ENCODE results near the gene ANKRD55. TPM values are rescaled to one million over a fixed set of nuclear protein-coding genes. Genes with fewer than 3 reads are reported as not detected.

The ANKRD55 gene
- total RNA-seq, 1 donor from 2014 or later = not detected

DNA sequence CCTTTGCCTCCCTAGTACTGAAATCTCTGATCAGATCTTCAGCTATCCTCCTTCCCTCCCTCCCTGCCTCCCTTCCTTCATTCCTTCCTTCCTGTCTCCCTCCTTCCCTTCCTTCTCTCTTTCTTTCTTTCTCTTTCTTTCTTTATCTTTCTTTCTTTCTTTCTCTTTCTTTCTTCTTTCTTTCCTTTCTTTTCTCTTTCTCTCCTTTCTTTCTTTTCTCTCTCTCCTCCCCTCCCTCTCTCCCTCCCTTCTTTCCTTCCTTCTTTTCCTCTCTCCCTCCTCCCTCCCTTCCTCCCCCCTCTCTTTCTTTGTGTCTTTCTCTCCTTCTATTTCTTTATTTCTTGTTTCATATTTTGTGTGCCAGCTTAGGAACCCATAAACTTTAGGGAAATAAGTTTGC lies 23.9 kb upstream of the ANKRD55 start:
- H3K4me3 Mint-ChIP-seq (ENCODE audit: unreplicated experiment) = no peak overlapping the region
- DNase-seq (ENCODE audit: low read depth) (no peak), FAIRE-seq (no peak)
- Histone ChIP-seq H3K4me3 (ENCODE audit: insufficient read depth, low read depth, low read length) (no peak overlapping the region), H3K36me3 (ENCODE audit: insufficient read depth, low read length) (no peaks in the 10 kb centered on the region), H3K4me1 (ENCODE audit: insufficient read depth, low read length) (peaks cover 11% of the 10 kb centered on the region), H3K9ac (ENCODE audit: low read length) (no peak overlapping the region), H2AFZ (ENCODE audit: low read depth, low read length) (no peak overlapping the region), H3K79me2 (ENCODE audit: insufficient read depth, low read length) (no peaks in the 10 kb centered on the region), H3K27me3 (ENCODE audit: insufficient read depth, low read length) (no peaks in the 10 kb centered on the region), H3K4me2 (ENCODE audit: low read length) (no peak overlapping the region), H4K20me1 (ENCODE audit: insufficient read depth, low read length) (no peaks in the 10 kb centered on the region), H3K9me3 (ENCODE audit: insufficient read depth, low read depth, low read length) (no peaks in the 10 kb centered on the region), H3K27ac (ENCODE audit: low read depth, low read length) (no peak overlapping the region)
- no peak for TF ChIP-seq EZH2 (IDR thresholded peaks at IDR 0.05; ENCODE audit: insufficient read depth, low read length)
- TF ChIP-seq, protein P1, sequence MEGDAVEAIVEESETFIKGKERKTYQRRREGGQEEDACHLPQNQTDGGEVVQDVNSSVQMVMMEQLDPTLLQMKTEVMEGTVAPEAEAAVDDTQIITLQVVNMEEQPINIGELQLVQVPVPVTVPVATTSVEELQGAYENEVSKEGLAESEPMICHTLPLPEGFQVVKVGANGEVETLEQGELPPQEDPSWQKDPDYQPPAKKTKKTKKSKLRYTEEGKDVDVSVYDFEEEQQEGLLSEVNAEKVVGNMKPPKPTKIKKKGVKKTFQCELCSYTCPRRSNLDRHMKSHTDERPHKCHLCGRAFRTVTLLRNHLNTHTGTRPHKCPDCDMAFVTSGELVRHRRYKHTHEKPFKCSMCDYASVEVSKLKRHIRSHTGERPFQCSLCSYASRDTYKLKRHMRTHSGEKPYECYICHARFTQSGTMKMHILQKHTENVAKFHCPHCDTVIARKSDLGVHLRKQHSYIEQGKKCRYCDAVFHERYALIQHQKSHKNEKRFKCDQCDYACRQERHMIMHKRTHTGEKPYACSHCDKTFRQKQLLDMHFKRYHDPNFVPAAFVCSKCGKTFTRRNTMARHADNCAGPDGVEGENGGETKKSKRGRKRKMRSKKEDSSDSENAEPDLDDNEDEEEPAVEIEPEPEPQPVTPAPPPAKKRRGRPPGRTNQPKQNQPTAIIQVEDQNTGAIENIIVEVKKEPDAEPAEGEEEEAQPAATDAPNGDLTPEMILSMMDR (IDR thresholded peaks at IDR 0.05; ENCODE audit: insufficient read depth, low read depth, low read length) = no peak
- no peaks in the 10 kb centered on the region for H3K27me3 Mint-ChIP-seq (ENCODE audit: low read depth, unreplicated experiment)
- H3K36me3 Mint-ChIP-seq (ENCODE audit: low read depth, unreplicated experiment) = no peaks in the 10 kb centered on the region
- H3K27ac Mint-ChIP-seq (ENCODE audit: unreplicated experiment) = no peak overlapping the region
- peaks cover 1% of the 10 kb centered on the region for H3K4me1 Mint-ChIP-seq (ENCODE audit: low read depth, unreplicated experiment)
- H3K9me3 Mint-ChIP-seq (ENCODE audit: unreplicated experiment) = no peaks in the 10 kb centered on the region

DNA sequence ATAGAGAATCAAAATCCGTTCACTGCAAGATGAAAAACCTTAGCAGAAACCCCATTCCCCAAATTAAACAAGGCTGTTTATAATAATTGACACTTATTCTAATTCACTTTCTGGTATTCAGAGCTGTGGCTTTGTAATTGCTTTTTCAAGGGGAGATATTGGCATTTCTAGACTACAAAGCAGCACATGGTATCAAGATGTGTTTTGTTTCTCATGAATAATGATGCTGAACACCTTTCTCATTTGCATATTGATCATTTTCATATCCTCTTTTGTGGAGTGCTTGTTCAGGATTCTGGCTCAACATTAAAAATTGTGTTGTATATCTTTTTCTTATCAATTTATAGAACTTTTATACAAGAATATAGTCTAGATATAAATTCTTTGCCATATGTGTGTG lies 22.4 kb upstream of the ANKRD55 start:
- Histone ChIP-seq H3K27me3 (ENCODE audit: insufficient read depth, low read length) (no peaks in the 10 kb centered on the region), H3K36me3 (ENCODE audit: insufficient read depth, low read length) (no peaks in the 10 kb centered on the region), H3K9ac (ENCODE audit: low read length) (no peak overlapping the region), H2AFZ (ENCODE audit: low read depth, low read length) (no peak overlapping the region), H4K20me1 (ENCODE audit: insufficient read depth, low read length) (no peaks in the 10 kb centered on the region), H3K4me1 (ENCODE audit: insufficient read depth, low read length) (peaks cover 11% of the 10 kb centered on the region), H3K9me3 (ENCODE audit: insufficient read depth, low read depth, low read length) (no peaks in the 10 kb centered on the region), H3K4me2 (ENCODE audit: low read length) (no peak overlapping the region), H3K4me3 (ENCODE audit: insufficient read depth, low read depth, low read length) (no peak overlapping the region), H3K79me2 (ENCODE audit: insufficient read depth, low read length) (no peaks in the 10 kb centered on the region), H3K27ac (ENCODE audit: low read depth, low read length) (no peak overlapping the region)
- FAIRE-seq = no peak
- DNase-seq (ENCODE audit: low read depth) = no peak
- Mint-ChIP-seq H3K27ac (ENCODE audit: unreplicated experiment) (no peak overlapping the region), H3K9me3 (ENCODE audit: unreplicated experiment) (no peaks in the 10 kb centered on the region), H3K4me1 (ENCODE audit: low read depth, unreplicated experiment) (peaks cover 1% of the 10 kb centered on the region), H3K27me3 (ENCODE audit: low read depth, unreplicated experiment) (no peaks in the 10 kb centered on the region), H3K4me3 (ENCODE audit: unreplicated experiment) (no peak overlapping the region), H3K36me3 (ENCODE audit: low read depth, unreplicated experiment) (no peaks in the 10 kb centered on the region)
- no peak for TF ChIP-seq EZH2 (IDR thresholded peaks at IDR 0.05; ENCODE audit: insufficient read depth, low read length)
- TF ChIP-seq, protein P1 (IDR thresholded peaks at IDR 0.05; ENCODE audit: insufficient read depth, low read depth, low read length) = no peak

DNA sequence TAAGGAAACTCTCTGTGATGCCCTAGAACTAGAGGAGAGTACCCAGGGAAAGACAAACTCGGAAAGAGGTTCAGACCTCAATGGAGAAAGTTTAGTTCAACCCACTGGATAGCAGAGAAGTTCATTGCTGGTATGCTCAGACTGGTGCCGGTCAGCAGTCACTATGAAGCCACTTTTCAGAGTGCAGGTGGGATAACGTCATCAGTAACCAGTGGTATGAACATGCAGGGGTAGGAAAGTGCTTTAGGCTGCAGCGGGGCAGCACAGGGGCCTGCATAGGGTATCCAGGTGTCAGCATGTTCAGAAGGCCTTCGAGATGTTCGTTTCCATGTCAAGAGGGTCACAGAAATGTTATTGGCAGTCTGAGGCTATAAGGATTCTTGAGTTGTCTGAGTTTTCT lies 20.8 kb upstream of the ANKRD55 start:
- H3K9me3 ChIP-seq (ENCODE audit: insufficient read depth, low read depth, low read length) = peaks cover 1% of the 10 kb centered on the region
- Mint-ChIP-seq H3K9me3 (ENCODE audit: unreplicated experiment) (peaks cover 2% of the 10 kb centered on the region), H3K36me3 (ENCODE audit: low read depth, unreplicated experiment) (no peaks in the 10 kb centered on the region), H3K4me3 (ENCODE audit: unreplicated experiment) (no peak overlapping the region), H3K4me1 (ENCODE audit: low read depth, unreplicated experiment) (peaks cover 1% of the 10 kb centered on the region), H3K27me3 (ENCODE audit: low read depth, unreplicated experiment) (no peaks in the 10 kb centered on the region), H3K27ac (ENCODE audit: unreplicated experiment) (no peak overlapping the region)
- TF ChIP-seq, protein P1 (IDR thresholded peaks at IDR 0.05; ENCODE audit: insufficient read depth, low read depth, low read length) = no peak
- no peak for TF ChIP-seq EZH2 (IDR thresholded peaks at IDR 0.05; ENCODE audit: insufficient read depth, low read length)
- no peak for DNase-seq (ENCODE audit: low read depth)
- no peak overlapping the region for H3K4me3 ChIP-seq (ENCODE audit: insufficient read depth, low read depth, low read length)
- no peaks in the 10 kb centered on the region for H4K20me1 ChIP-seq (ENCODE audit: insufficient read depth, low read length)
- no peak overlapping the region for H3K27ac ChIP-seq (ENCODE audit: low read depth, low read length)
- no peaks in the 10 kb centered on the region for H3K79me2 ChIP-seq (ENCODE audit: insufficient read depth, low read length)
- no peaks in the 10 kb centered on the region for H3K36me3 ChIP-seq (ENCODE audit: insufficient read depth, low read length)
- peaks cover 3% of the 10 kb centered on the region for H3K4me1 ChIP-seq (ENCODE audit: insufficient read depth, low read length)
- H3K4me2 ChIP-seq (ENCODE audit: low read length) = no peak overlapping the region
- H3K27me3 ChIP-seq (ENCODE audit: insufficient read depth, low read length) = no peaks in the 10 kb centered on the region
- no peak for FAIRE-seq
- no peak overlapping the region for H2AFZ ChIP-seq (ENCODE audit: low read depth, low read length)
- no peak overlapping the region for H3K9ac ChIP-seq (ENCODE audit: low read length)
